H9 (cell line): Measurements from ENCODE around the gene VPS54. TPM values are rescaled to one million over a fixed set of nuclear protein-coding genes. Genes with fewer than 3 reads are reported as not detected.

Experiments
- DNase-seq: peaks from one replicate; pipeline ENCODE4 v3.0.0-alpha.2; 2017
- H2AFZ ChIP-seq: one replicate; pipeline ENCODE4 v1.6.1; 2013; ENCODE audit warnings: mild to moderate bottlenecking, low read length, control low read depth, moderate library complexity
- H2AK5ac ChIP-seq: 2 replicates; pipeline ENCODE4 v1.6.1; 2013; ENCODE audit warnings: low read length, control low read depth, mixed read lengths; ENCODE audit not compliant: insufficient read length
- H2BK120ac ChIP-seq: one replicate; pipeline ENCODE4 v1.6.1; 2013; ENCODE audit warnings: low read depth, mild to moderate bottlenecking, low read length, control low read depth, inconsistent platforms; ENCODE audit not compliant: poor library complexity, severe bottlenecking
- H2BK12ac ChIP-seq: 2 replicates; pipeline ENCODE4 v1.6.1; 2013; ENCODE audit warnings: low read length, control low read depth, mixed read lengths, low read depth; ENCODE audit not compliant: insufficient read length
- H2BK15ac ChIP-seq: 2 replicates; pipeline ENCODE4 v1.6.1; 2013; ENCODE audit warnings: low read depth, low read length, control low read depth
- H2BK20ac ChIP-seq: one replicate; pipeline ENCODE4 v1.6.1; 2013; ENCODE audit warnings: low read depth, mild to moderate bottlenecking, low read length, control low read depth, inconsistent platforms; ENCODE audit not compliant: poor library complexity, severe bottlenecking
- H2BK5ac ChIP-seq: 2 replicates; pipeline ENCODE4 v1.6.1; 2013; ENCODE audit warnings: low read length, control low read depth, mixed read lengths; ENCODE audit not compliant: insufficient read length
- H3K14ac ChIP-seq: 2 replicates; pipeline ENCODE4 v1.6.1; 2013; ENCODE audit warnings: low read length, control low read depth; ENCODE audit not compliant: insufficient read depth
- H3K18ac ChIP-seq: 2 replicates; pipeline ENCODE4 v1.6.1; 2013; ENCODE audit warnings: low read depth, mild to moderate bottlenecking, mixed read lengths, low read length, control low read depth; ENCODE audit not compliant: insufficient read length
- H3K23ac ChIP-seq: 2 replicates; pipeline ENCODE4 v1.6.1; 2013; ENCODE audit warnings: low read length, control low read depth, mixed read lengths, low read depth; ENCODE audit not compliant: insufficient read length
- H3K23me2 ChIP-seq: 2 replicates; pipeline ENCODE4 v1.6.1; 2013; ENCODE audit warnings: low read depth, mild to moderate bottlenecking, mixed read lengths, low read length, control low read depth; ENCODE audit not compliant: insufficient read length, poor library complexity, severe bottlenecking
- H3K27ac ChIP-seq: 2 replicates; pipeline ENCODE4 v1.5.1; 2013; ENCODE audit warnings: low read length, control low read depth, mixed read lengths, low read depth; ENCODE audit not compliant: insufficient read length
- H3K27me3 ChIP-seq: 2 replicates; pipeline ENCODE4 v1.6.1; 2013; ENCODE audit warnings: low read length, control low read depth, inconsistent platforms; ENCODE audit not compliant: insufficient read depth
- H3K4ac ChIP-seq: 2 replicates; pipeline ENCODE4 v1.6.1; 2013; ENCODE audit warnings: low read depth, mild to moderate bottlenecking, control low read depth, inconsistent platforms, low read length, moderate library complexity
- H3K4me1 ChIP-seq: 2 replicates; pipeline ENCODE4 v1.6.1; 2013; ENCODE audit warnings: low read length, control low read depth, inconsistent platforms; ENCODE audit not compliant: insufficient read depth
- H3K4me2 ChIP-seq: 2 replicates; pipeline ENCODE4 v1.6.1; 2013; ENCODE audit warnings: low read length, control low read depth, mixed read lengths; ENCODE audit not compliant: insufficient read length, insufficient read depth
- H3K56ac ChIP-seq: 2 replicates; pipeline ENCODE4 v1.6.1; 2013; ENCODE audit warnings: low read depth, mild to moderate bottlenecking, mixed read lengths, low read length, control low read depth; ENCODE audit not compliant: insufficient read length
- H3K79me1 ChIP-seq: 2 replicates; pipeline ENCODE4 v1.6.1; 2013; ENCODE audit warnings: low read depth, mild to moderate bottlenecking, moderate library complexity, low read length, control low read depth, inconsistent platforms; ENCODE audit not compliant: insufficient read depth, poor library complexity, severe bottlenecking
- H3K79me2 ChIP-seq: 2 replicates; pipeline ENCODE4 v1.6.1; 2013; ENCODE audit warnings: low read length, control low read depth, inconsistent platforms; ENCODE audit not compliant: insufficient read depth
- H3K9ac ChIP-seq: 2 replicates; pipeline ENCODE4 v1.6.1; 2013; ENCODE audit warnings: low read length, control low read depth, mixed read lengths; ENCODE audit not compliant: insufficient read length; ENCODE audit errors: extremely low read depth
- H3K9me3 ChIP-seq: one replicate; pipeline ENCODE4 v1.6.1; 2013; ENCODE audit warnings: low read depth, low read length, inconsistent platforms; ENCODE audit not compliant: control insufficient read depth
- H3T11ph ChIP-seq: one replicate; pipeline ENCODE4 v1.6.1; 2013; ENCODE audit warnings: mild to moderate bottlenecking, low read length, control low read depth, inconsistent platforms
- H4K20me1 ChIP-seq: one replicate; pipeline ENCODE4 v1.6.1; 2013; ENCODE audit not compliant: control insufficient read depth, insufficient read length, insufficient read depth
- H4K5ac ChIP-seq: 2 replicates; pipeline ENCODE4 v1.6.1; 2013; ENCODE audit warnings: low read depth, mild to moderate bottlenecking, mixed read lengths, low read length, control low read depth; ENCODE audit not compliant: insufficient read length
- H4K8ac ChIP-seq: replicated peaks from 2 replicates; pipeline ENCODE4 v1.6.1; 2013; ENCODE audit warnings: low read length, control low read depth, mixed read lengths, low read depth; ENCODE audit not compliant: insufficient read length
- H4K91ac ChIP-seq: 2 replicates; pipeline ENCODE4 v1.6.1; 2013; ENCODE audit warnings: low read depth, mild to moderate bottlenecking, moderate library complexity, mixed read lengths, low read length, control low read depth; ENCODE audit not compliant: insufficient read length
- H3K27ac Mint-ChIP-seq, 3 experiments: 2 replicates in 2 of 3; 3 replicates in 1 of 3; pipeline ENCODE4 v1.8.0; 2020 to 2021; ENCODE audit warnings: mixed read lengths in 3 of 3, mild to moderate bottlenecking in 1 of 3, moderate library complexity in 1 of 3
- H3K27me3 Mint-ChIP-seq: 2 replicates; pipeline ENCODE4 v1.8.0; 2021; ENCODE audit warnings: low read depth, mild to moderate bottlenecking, moderate library complexity, mixed read lengths
- H3K36me3 Mint-ChIP-seq, 3 experiments: 2 replicates in 2 of 3; 3 replicates in 1 of 3; pipeline ENCODE4 v1.8.0; 2020 to 2021; ENCODE audit warnings: low read depth in 3 of 3, mixed read lengths in 3 of 3; ENCODE audit not compliant: insufficient read depth in 1 of 3
- H3K4me1 Mint-ChIP-seq, 2 experiments: 2 replicates each; pipeline ENCODE4 v1.8.0; 2020; ENCODE audit warnings: mixed read lengths in 2 of 2
- H3K4me3 Mint-ChIP-seq, 2 experiments: 2 replicates in 1 of 2; 3 replicates in 1 of 2; pipeline ENCODE4 v1.8.0; 2020 to 2021; ENCODE audit warnings: mild to moderate bottlenecking in 2 of 2, mixed read lengths in 2 of 2, moderate library complexity in 1 of 2
- H3K9me3 Mint-ChIP-seq, 2 experiments: 2 replicates in 1 of 2; 3 replicates in 1 of 2; pipeline ENCODE4 v1.8.0; 2020; ENCODE audit warnings: mild to moderate bottlenecking in 2 of 2, mixed read lengths in 2 of 2, moderate library complexity in 1 of 2
- WGBS: extraction: QIAGEN DNeasy Blood & Tissue Kit; methylation state at CpG from one replicate; pipeline ENCODE4 v1.1.7; 2013; ENCODE audit warnings: missing lambda C conversion rate, low lambda C conversion rate, mixed read lengths; ENCODE audit not compliant: insufficient read length; ENCODE audit errors: extremely low coverage; 5-methylcytosine and 5-hydroxymethylcytosine counted together
- total RNA-seq: library from RNA; stranded (reverse); gene quantifications from 2 replicates; pipeline ENCODE4 v1.2.1, GENCODE V29; 2021
- TF ChIP-seq, protein P1 (sequence below): fragments of 200-600 bp; sonication (generic); conservative IDR thresholded peaks from 3 replicates; pipeline ENCODE4 v1.8.0; 2021; ENCODE audit warnings: antibody characterized with exemption, mild to moderate bottlenecking

VPS54 gene
- total RNA-seq, 1 experiment from 2014 or later, result 13.4 TPM

DNA sequence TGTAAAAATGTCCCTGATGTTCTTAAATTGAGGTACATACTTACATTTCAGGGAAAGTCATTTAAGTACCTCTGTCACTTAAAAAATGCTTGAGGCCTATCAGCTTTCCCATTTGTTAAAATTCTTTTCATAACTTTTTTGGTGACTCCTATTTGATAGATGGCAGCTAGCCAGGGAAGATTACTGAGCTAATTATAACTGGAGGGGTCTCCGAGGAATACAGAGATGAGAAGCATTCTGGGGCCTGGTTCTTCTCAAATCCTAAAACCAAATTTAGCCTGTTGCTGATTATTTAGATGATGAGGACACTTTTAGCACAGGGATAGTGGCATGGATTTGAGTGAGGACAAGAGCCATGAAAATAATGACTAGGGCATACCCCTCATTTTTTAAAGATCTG is 172.7 kb downstream of the VPS54 start:
- H3K9me3 ChIP-seq, result no peaks in the 10 kb centered on the region
- Mint-ChIP-seq H3K9me3 (peaks cover 2% of the 10 kb centered on the region in 2 experiments; a peak in 2 of 5 replicates), H3K4me3 (peak overlapping the region; percentile 99 to 100), H3K27me3 (no peaks in the 10 kb centered on the region), H3K36me3 (peaks cover 33 to 61% (median 57%) of the 10 kb centered on the region in 3 experiments), H3K4me1 (peaks cover 66 to 69% of the 10 kb centered on the region in 2 experiments), H3K27ac (peak overlapping the region; percentile 87 to 100 (median 95))
- peaks cover 56% of the 10 kb centered on the region for H3K79me2 ChIP-seq
- H4K91ac ChIP-seq, result no peak overlapping the region
- H4K20me1 ChIP-seq, result no peaks in the 10 kb centered on the region
- no peak for DNase-seq
- no peak overlapping the region for H2AFZ ChIP-seq
- no peak overlapping the region for H3T11ph ChIP-seq
- H4K8ac ChIP-seq, result no peak overlapping the region
- H3K27ac ChIP-seq, result peak overlapping the region; percentile 99
- no peak overlapping the region for H3K56ac ChIP-seq
- TF ChIP-seq, protein P1, sequence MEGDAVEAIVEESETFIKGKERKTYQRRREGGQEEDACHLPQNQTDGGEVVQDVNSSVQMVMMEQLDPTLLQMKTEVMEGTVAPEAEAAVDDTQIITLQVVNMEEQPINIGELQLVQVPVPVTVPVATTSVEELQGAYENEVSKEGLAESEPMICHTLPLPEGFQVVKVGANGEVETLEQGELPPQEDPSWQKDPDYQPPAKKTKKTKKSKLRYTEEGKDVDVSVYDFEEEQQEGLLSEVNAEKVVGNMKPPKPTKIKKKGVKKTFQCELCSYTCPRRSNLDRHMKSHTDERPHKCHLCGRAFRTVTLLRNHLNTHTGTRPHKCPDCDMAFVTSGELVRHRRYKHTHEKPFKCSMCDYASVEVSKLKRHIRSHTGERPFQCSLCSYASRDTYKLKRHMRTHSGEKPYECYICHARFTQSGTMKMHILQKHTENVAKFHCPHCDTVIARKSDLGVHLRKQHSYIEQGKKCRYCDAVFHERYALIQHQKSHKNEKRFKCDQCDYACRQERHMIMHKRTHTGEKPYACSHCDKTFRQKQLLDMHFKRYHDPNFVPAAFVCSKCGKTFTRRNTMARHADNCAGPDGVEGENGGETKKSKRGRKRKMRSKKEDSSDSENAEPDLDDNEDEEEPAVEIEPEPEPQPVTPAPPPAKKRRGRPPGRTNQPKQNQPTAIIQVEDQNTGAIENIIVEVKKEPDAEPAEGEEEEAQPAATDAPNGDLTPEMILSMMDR, result no peak
- H3K23ac ChIP-seq, result no peak overlapping the region
- no peak overlapping the region for H2BK5ac ChIP-seq
- no peak overlapping the region for H3K18ac ChIP-seq
- H2AK5ac ChIP-seq, result no peak overlapping the region
- H3K79me1 ChIP-seq, result no peaks in the 10 kb centered on the region
- H4K5ac ChIP-seq, result no peak overlapping the region
- H2BK15ac ChIP-seq, result no peak overlapping the region
- H3K9ac ChIP-seq, result peak overlapping the region; percentile 71
- peak overlapping the region; percentile 99 for H3K4me2 ChIP-seq
- no peak overlapping the region for H2BK120ac ChIP-seq
- 0 out of 2 replicates have a peak, but pooled peaks cover 4% of the 10 kb centered on the region for H3K4me1 ChIP-seq
- peak overlapping the region; percentile 68 for H2BK12ac ChIP-seq
- peaks cover 10% of the 10 kb centered on the region for H3K23me2 ChIP-seq
- no peaks in the 10 kb centered on the region for H3K27me3 ChIP-seq
- H3K14ac ChIP-seq, result peak overlapping the region; percentile 24; the same call in 1 of the 2 replicates
- WGBS, result no CpG with 5 or more reads among the region's 1 CpG
- no peak overlapping the region for H2BK20ac ChIP-seq
- no peak overlapping the region for H3K4ac ChIP-seq
